IgD-negative memory B cell (primary cell): ENCODE measurements around the gene TCP10L. TPM values are rescaled to one million over a fixed set of nuclear protein-coding genes. Genes with fewer than 3 reads are reported as not detected.
"Not testable (repeated sequence)": the region's sequence is repeated elsewhere in the genome, so short reads cannot be mapped to it uniquely, and the experiment has no call there.

ENCODE experiments used
- H3K27ac Mint-ChIP-seq, 3 donors: one replicate each; pipeline ENCODE4 v1.8.0; 2020 to 2022; ENCODE audit warnings: mild to moderate bottlenecking in 3 of 3, mixed read lengths in 3 of 3, moderate library complexity in 1 of 3
- H3K27me3 Mint-ChIP-seq: one replicate; pipeline ENCODE4 v1.8.0; 2021; ENCODE audit warnings: mixed read lengths
- H3K36me3 Mint-ChIP-seq: one replicate; pipeline ENCODE4 v1.8.0; 2020; ENCODE audit warnings: mild to moderate bottlenecking, mixed read lengths
- H3K4me1 Mint-ChIP-seq, 3 donors: one replicate each; pipeline ENCODE4 v1.8.0; 2020 to 2022; ENCODE audit warnings: mixed read lengths in 3 of 3, mild to moderate bottlenecking in 1 of 3
- H3K4me3 Mint-ChIP-seq, 4 donors: one replicate each; pipeline ENCODE4 v1.8.0; 2020 to 2022; ENCODE audit warnings: mild to moderate bottlenecking in 4 of 4, mixed read lengths in 4 of 4, moderate library complexity in 3 of 4
- H3K9me3 Mint-ChIP-seq, 3 donors: one replicate each; pipeline ENCODE4 v1.8.0; 2020 to 2021; ENCODE audit warnings: mixed read lengths in 3 of 3, mild to moderate bottlenecking in 1 of 3
- polyA plus RNA-seq: library from polyadenylated mRNA; unstranded; fragments of 300-500 nt; fragmentation: Illumina TruSeq; gene quantifications from one replicate; pipeline ENCODE4 v1.2.3, GENCODE V29; 2021

The TCP10L gene
- polyA plus RNA-seq, 1 donor from 2014 or later = 0.28 TPM

DNA sequence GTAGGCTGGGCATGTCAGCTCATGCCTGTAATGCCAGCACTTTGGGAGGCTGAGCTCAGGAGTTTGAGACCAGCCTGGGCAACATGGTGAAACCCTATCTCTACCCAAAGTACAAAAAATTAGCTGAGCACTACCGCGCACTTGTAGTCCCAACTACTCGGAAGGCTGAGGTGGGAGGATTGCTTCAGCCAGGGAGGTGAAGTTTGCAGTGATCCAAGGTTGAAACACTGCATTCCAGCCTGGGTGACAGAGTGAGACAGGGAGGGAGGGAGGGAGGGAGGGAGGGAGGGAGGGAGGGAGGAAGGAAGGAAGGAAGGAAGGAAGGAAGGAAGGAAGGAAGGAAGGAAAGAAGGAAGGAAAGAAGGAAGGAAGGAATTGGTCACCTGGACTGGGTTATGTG is 53.8 kb downstream of the TCP10L start:
- not testable (repeated sequence) for H3K9me3 Mint-ChIP-seq, H3K36me3 Mint-ChIP-seq, H3K4me1 Mint-ChIP-seq, H3K4me3 Mint-ChIP-seq, H3K27ac Mint-ChIP-seq, H3K27me3 Mint-ChIP-seq

DNA sequence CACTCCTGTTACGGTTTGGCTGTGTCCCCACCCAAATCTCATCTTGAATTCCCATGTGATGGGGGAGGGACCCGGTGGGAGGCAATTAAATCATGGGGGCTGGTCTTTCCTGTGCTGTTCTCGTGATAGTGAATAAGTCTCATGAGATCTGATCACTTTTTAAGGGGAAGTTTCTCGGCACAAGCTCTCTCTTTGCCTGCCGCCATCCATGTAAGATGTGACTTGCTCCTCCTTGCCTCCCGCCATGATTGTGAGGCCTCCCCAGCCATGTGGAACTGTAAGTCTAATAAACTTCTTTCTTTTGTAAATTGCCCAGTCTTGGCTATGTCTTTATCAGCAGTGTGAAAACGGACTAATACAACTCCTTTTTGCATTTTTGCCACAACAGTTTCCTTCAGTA is 54.5 kb downstream of the TCP10L start:
- not testable (repeated sequence) for H3K36me3 Mint-ChIP-seq, H3K27ac Mint-ChIP-seq, H3K27me3 Mint-ChIP-seq, H3K9me3 Mint-ChIP-seq, H3K4me1 Mint-ChIP-seq, H3K4me3 Mint-ChIP-seq

DNA sequence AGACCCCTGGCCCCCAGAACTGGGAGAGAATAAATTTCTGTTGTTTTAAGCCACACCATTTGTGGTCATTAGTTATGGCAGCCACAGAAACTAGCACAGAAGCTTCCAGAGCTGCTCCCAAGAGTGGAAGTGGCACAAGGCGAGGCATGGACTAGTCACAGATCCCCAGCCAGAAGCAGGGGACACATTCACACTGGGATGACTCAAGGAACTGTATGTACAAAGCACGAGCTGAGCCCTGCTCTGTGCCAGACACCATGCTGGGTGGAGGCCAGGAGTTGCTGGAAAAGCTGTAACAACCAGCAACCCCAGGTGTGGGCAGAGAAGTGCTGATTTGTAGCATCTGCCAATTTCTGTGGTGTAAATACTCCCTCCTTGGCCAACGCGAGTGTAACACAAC is 55.6 kb downstream of the TCP10L start:
- Mint-ChIP-seq H3K9me3 (peaks cover 0 to 5% (median 2%) of the 10 kb centered on the region in 3 donors), H3K27ac (no peak overlapping the region), H3K4me3 (no peak overlapping the region), H3K36me3 (no peaks in the 10 kb centered on the region), H3K4me1 (no peaks in the 10 kb centered on the region), H3K27me3 (peaks cover 5% of the 10 kb centered on the region)

DNA sequence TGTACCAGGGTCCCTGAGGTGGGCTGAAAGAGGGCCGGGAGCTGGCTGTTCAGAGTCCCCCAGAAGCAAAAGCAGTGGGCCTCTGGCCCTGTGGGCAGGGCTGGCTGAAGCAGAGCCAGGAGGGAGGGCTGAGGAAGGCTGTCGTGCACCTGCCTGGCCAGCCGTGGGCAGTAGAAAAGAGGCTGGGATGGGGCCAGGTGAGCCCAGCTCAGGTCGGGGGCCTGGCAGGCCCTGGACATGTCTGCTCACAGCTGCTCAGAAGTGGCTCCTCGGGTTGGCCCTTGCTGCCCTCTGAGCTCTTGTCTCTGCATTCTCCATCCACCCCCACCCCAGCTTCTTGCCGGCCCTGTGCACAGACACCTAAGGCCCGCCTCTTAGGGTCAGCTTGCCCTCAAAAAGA is 60.0 kb downstream of the TCP10L start:
- no peaks in the 10 kb centered on the region for H3K36me3 Mint-ChIP-seq
- H3K9me3 Mint-ChIP-seq = peaks cover 0 to 2% (median 2%) of the 10 kb centered on the region in 3 donors
- no peak overlapping the region for H3K4me3 Mint-ChIP-seq
- no peak overlapping the region for H3K27ac Mint-ChIP-seq
- H3K4me1 Mint-ChIP-seq = no peaks in the 10 kb centered on the region
- H3K27me3 Mint-ChIP-seq = peaks cover 9% of the 10 kb centered on the region

DNA sequence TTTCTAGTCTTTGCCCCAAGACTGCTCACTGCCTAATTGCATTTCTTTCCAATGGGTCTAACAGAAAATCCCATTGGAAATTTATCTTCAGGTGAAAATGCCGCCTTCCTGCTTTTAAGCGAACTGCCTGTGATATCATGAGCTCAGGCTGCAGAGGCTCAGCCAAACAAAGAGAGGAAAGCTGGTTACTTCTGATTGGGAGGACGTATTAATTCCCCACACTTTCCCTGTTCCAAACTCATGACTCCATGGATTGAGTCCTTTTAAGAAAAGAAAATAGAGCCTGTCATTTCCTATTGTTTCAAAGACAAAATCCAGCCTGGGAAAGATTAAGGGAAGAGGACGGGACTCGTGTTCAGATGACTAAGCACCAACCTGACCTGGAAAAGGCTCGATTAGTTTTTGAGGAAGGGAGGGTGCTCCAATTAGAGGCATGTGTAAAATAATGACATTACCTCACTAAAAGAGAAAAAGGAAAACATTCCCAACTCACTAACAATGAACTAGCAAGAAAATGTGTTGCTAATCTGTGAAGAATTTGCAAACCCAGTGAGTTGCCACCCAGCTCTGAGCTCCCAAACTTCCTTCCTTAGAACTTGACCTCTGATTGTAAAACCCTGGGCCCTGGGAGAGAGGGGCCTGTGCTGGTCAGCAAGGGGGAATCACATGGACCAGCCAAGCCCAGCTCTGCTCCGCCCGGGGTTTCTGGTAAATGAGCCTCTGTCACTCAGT is 61.2 kb downstream of the TCP10L start:
- no peaks in the 10 kb centered on the region for H3K4me1 Mint-ChIP-seq
- peaks cover 9% of the 10 kb centered on the region for H3K27me3 Mint-ChIP-seq
- no peak overlapping the region for H3K27ac Mint-ChIP-seq

More for the DNA sequence above, 61.2 kb downstream of the TCP10L start:
- H3K4me3 Mint-ChIP-seq = no peak overlapping the region
- H3K9me3 Mint-ChIP-seq = peaks cover 0 to 2% (median 2%) of the 10 kb centered on the region in 3 donors
- no peaks in the 10 kb centered on the region for H3K36me3 Mint-ChIP-seq

Other genes with a start within 250 kb of the TCP10L start
- gene URB1, start 192.5 kb downstream of the TCP10L start, polyA plus RNA-seq = 1.8 TPM
- 3.2 TPM for gene EVA1C, start 172.8 kb downstream of the TCP10L start, polyA plus RNA-seq
- 63.2 TPM for gene CFAP298, start 26.9 kb upstream of the TCP10L start, polyA plus RNA-seq
- 1.4 TPM for gene SYNJ1, start 142.5 kb upstream of the TCP10L start, polyA plus RNA-seq
- gene PAXBP1, start 186.2 kb upstream of the TCP10L start, polyA plus RNA-seq = 13.1 TPM